Astrocyte (in vitro differentiated cells and primary cell): ENCODE data around the gene ZFAND4.

Source experiments
- CTCF ChIP-seq: IDR thresholded peaks from 2 replicates; pipeline ENCODE4 v1.5.1; 2011; ENCODE audit warnings: low read depth, mild to moderate bottlenecking, inconsistent platforms, low read length, moderate library complexity; ENCODE audit not compliant: insufficient read depth
- EZH2 ChIP-seq: IDR thresholded peaks from 2 replicates; pipeline ENCODE4 v1.6.1; 2012; ENCODE audit warnings: mild to moderate bottlenecking, low read length, inconsistent platforms; ENCODE audit not compliant: insufficient read depth

GRCh38 chr10:45592432-45592831 lies 80.1 kb downstream of the ZFAND4 start:
- no peak for TF ChIP-seq CTCF
- no peak for TF ChIP-seq EZH2
